Activated CD8-positive, alpha-beta memory T cell treated with anti-CD3 and anti-CD28 coated beads for 36 hours (primary cell): Measurements from ENCODE around the gene PAPOLG. TPM values are rescaled to one million over a fixed set of nuclear protein-coding genes. Genes with fewer than 3 reads are reported as not detected.
"Not testable (repeated sequence)": the region's sequence is repeated elsewhere in the genome, so short reads cannot be mapped to it uniquely, and the experiment has no call there.

ENCODE experiments used
- CTCF ChIA-PET: fragments of 350-600 bp; sonication (Branson Sonifier 250); formaldehyde crosslinking; loops from one replicate; lab custom pipeline; 2021; ENCODE audit warnings: antibody characterized with exemption; lab: Charles Lee
- POLR2A ChIA-PET: fragments of 350-600 bp; sonication (Branson Sonifier 250); formaldehyde crosslinking; loops from one replicate; lab custom pipeline; 2021; ENCODE audit warnings: antibody characterized with exemption; lab: Charles Lee
- total RNA-seq, 2 experiments: library from RNA; stranded (reverse); gene quantifications; one replicate each; pipeline ENCODE4 v1.2.3, GENCODE V29; 2021

PAPOLG gene
- total RNA-seq, 2 experiments from 2014 or later: 13.9 to 15.6 TPM

DNA sequence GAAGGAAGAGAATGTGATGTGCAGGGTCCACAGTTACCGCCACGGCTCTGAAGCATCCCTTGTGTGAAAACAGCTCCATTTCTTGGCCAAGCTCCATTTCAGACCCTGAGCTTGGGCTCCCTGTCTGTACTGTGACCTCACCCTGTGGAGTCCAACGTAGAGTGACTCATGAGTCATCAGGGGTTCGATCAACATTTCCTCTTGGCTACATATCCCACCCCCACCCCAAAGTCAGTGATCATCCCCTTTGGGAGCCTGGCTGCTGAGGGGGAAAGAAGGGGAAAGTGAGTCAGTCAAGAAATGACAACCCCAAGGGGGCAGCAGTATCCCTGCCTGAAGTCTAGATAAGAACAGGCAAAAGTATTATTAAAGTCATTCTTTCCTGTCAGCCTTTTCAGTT, 62.2 kb downstream of the PAPOLG start:
- CTCF ChIA-PET: interaction anchor here (0.5 to 1.4 kb wide), 2 partner anchors 11 to 55 kb away, joined by 3 to 4 read pairs; no protein-coding TSS in a partner anchor
- POLR2A ChIA-PET: interaction anchor here (0.9 kb wide), 1 partner anchor 64 kb away, joined by 5 read pairs; the partner anchor contains the start of gene REL

GRCh38 chr2:60819155-60819862, 63.2 kb downstream of the PAPOLG start:
- ChIA-PET CTCF (interaction anchor here (0.7 to 1.7 kb wide), 4 partner anchors 12 to 180 kb away, joined by 3 to 5 read pairs (median 4); partner anchors contain the start of gene REL), POLR2A (interaction anchor here (0.8 to 1.5 kb wide), 4 partner anchors 14 to 68 kb away, joined by 3 to 6 read pairs (median 4); partner anchors contain the start of gene REL)

GRCh38 chr2:60819936-60820335, 63.9 kb downstream of the PAPOLG start:
- ChIA-PET CTCF (interaction anchor here (0.7 to 1.7 kb wide), 4 partner anchors 11 to 179 kb away, joined by 3 to 5 read pairs (median 4); partner anchors contain the start of gene REL), POLR2A (interaction anchor here (1.1 to 1.5 kb wide), 2 partner anchors 60 to 67 kb away, joined by 3 to 6 read pairs; partner anchors contain the start of gene REL)

- POLR2A ChIA-PET: interaction anchor here (1.1 to 1.5 kb wide), 2 partner anchors 60 to 67 kb away, joined by 3 to 6 read pairs; partner anchors contain the start of gene REL
- CTCF ChIA-PET: interaction anchor here (0.5 to 1.7 kb wide), 2 partner anchors 12 to 64 kb away, joined by 3 to 4 read pairs; no protein-coding TSS in a partner anchor
Observed at GRCh38 chr2:60820416-60821132, 64.5 kb downstream of the PAPOLG start.

- ChIA-PET POLR2A (no interaction called here), CTCF (no interaction called here)
Observed at GRCh38 chr2:60821133-60821469, 65.0 kb downstream of the PAPOLG start.

GRCh38 chr2:60821587-60822302, 65.7 kb downstream of the PAPOLG start:
- POLR2A ChIA-PET: no interaction called here

DNA sequence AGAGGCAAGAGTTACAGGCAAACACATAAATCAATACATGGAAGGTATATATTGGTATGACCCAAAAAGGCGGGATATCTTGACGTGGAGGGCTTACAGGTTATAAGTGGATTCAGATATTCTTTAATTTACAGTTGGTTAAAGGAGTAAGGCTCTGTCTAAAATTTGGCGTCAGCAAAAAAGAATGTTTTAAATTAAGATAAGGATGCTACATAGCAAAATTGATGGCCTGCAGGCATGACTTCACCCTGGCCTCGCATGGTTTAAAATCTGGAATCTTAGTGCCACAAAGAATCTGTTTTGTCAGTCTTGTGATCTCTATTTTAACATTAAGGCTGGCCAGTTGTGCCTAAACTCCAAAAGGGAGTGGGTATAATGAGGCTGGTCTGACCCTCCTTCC, 66.9 kb downstream of the PAPOLG start:
- ChIA-PET POLR2A (no interaction called here), CTCF (interaction anchor here (0.7 kb wide), 1 partner anchor 193 kb away, joined by 3 read pairs; no protein-coding TSS in a partner anchor)

More at GRCh38 chr2:60821587-60822302, 65.7 kb downstream of the PAPOLG start:
- CTCF ChIA-PET: no interaction called here

GRCh38 chr2:60823694-60824305, 67.7 kb downstream of the PAPOLG start:
- ChIA-PET POLR2A (no interaction called here), CTCF (interaction anchor here (0.5 kb wide), 1 partner anchor 49 kb away, joined by 3 read pairs; no protein-coding TSS in a partner anchor)

GRCh38 chr2:60825666-60826065, 69.6 kb downstream of the PAPOLG start:
- ChIA-PET CTCF (no interaction called here), POLR2A (no interaction called here)

- CTCF ChIA-PET: no interaction called here
Observed at GRCh38 chr2:60826111-60826510, 70.0 kb downstream of the PAPOLG start.

DNA sequence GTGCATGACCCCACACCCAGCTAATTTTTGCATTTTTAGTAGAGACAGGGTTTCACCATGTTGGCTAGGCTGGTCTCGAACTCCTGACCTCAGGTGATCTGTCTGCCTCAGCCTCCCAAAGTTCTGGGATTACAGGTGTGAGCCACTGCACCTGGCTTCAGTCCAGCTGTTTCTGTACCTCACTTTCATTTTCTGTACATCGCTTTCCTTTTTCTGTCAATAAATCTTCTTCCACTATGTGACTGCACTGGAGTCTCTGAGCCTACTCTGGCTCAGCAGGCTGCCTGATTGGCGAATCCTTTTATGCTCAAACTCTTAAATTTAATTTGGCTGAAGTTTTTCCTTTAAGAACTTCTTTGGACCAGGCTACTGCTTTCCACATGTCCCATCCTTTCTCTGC, 70.8 kb downstream of the PAPOLG start:
- CTCF ChIA-PET, POLR2A ChIA-PET: not testable (repeated sequence)

More at GRCh38 chr2:60826111-60826510, 70.0 kb downstream of the PAPOLG start:
- POLR2A ChIA-PET: no interaction called here

DNA sequence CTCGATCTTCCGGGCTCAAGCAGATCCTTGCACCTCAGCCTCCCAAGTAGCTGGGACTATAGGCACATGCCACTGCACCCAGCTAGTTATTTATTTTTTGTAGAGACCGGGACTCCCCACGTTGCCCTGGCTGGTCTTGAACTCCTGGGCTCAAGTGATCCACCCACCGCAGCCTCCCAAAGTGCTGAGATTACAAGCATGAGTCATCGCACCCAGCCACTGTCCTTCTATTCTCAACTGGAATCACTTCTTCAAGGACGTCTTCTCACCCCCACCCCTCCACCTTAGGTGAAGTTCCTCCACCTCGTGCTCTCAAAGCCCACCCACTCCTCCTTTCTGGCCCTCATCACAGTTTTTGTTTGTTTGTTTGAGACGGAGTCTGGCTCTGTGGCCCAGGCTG, 71.3 kb downstream of the PAPOLG start:
- ChIA-PET CTCF (no interaction called here), POLR2A (no interaction called here)

DNA sequence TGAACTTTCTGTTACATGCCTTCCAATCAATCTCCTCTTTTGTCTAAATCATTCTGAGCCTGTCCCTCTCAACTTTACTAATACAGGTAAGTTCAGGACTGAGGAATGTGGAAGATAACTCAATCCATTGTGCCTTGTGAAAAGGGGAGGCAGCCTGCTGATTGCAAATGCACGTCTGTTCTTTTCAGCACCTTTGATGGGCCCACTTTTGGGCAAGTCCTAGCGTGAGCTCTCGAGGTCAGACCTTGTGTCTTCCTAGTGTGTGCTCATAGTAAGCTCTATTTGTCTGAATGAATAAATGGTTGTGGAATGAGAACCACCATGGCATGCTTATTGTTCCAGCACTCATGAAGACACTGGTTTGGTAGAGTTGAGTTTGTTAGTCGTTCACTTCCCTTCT, 74.9 kb downstream of the PAPOLG start:
- ChIA-PET POLR2A (no interaction called here), CTCF (interaction anchor here (1.1 kb wide), 1 partner anchor 11 kb away, joined by 3 read pairs; no protein-coding TSS in a partner anchor)

DNA sequence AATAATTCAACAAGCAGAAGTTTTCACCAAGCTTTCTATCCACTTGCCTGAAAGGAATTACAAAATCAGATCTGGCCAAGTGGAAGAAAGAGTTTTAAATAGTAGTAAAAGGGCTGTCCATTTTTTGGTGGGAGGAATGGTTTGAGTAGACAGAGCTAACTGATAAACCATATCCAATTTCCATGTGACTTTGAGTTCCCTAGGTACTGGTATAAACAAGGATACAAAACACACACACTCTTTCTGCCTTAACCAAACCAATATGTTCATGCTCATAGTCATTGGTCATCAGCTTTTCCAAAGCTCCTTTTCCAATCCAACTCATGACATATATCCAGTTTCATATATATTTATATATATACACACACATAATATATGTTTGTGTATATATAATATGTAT, 75.9 kb downstream of the PAPOLG start:
- ChIA-PET POLR2A (no interaction called here), CTCF (interaction anchor here (1.1 kb wide), 1 partner anchor 12 kb away, joined by 3 read pairs; no protein-coding TSS in a partner anchor)

DNA sequence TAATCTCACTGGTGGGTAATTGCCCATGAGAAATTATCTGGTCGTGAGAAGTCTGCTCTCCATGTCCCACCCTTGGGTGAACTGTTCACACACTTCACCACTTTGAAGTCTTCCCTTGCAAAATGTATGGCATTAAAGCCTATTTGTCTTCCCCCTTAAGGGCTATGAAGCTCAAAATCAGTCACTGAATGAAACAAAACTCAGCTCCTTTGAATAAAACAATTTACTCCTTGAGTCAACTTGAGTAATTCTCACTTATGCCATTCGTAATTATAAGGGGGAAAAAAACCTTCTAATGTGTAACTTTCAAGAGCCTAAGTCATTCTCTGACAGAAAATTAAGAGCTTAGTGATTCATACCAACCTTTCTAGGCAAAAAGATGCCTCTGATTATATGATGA, 76.6 kb downstream of the PAPOLG start:
- POLR2A ChIA-PET: interaction anchor here (1.1 to 1.2 kb wide), 2 partner anchors 14 to 49 kb away, joined by 4 to 6 read pairs; partner anchors contain the start of gene REL
- CTCF ChIA-PET: interaction anchor here (0.7 to 1.5 kb wide), 3 partner anchors 13 to 47 kb away, joined by 3 to 4 read pairs (median 3); no protein-coding TSS in a partner anchor

GRCh38 chr2:60834270-60834717, 78.2 kb downstream of the PAPOLG start:
- CTCF ChIA-PET: no interaction called here
- POLR2A ChIA-PET: interaction anchor here (0.5 kb wide), 1 partner anchor 70 kb away, joined by 4 read pairs; no protein-coding TSS in a partner anchor

GRCh38 chr2:60836491-60836890, 80.4 kb downstream of the PAPOLG start:
- CTCF ChIA-PET: no interaction called here
- POLR2A ChIA-PET: no interaction called here

GRCh38 chr2:60837123-60837522, 81.1 kb downstream of the PAPOLG start:
- CTCF ChIA-PET: no interaction called here

More at GRCh38 chr2:60837123-60837522, 81.1 kb downstream of the PAPOLG start:
- POLR2A ChIA-PET: no interaction called here
